Kidney epithelial cell (primary cell): ENCODE measurements around the gene CEP85. TPM values are rescaled to one million over a fixed set of nuclear protein-coding genes. Genes with fewer than 3 reads are reported as not detected.

Experiments used
- DNase-seq: peaks from one replicate; pipeline ENCODE4 v3.0.0-alpha.2; 2010; ENCODE audit warnings: low read depth
- H3K27me3 ChIP-seq: 2 replicates; pipeline ENCODE4 v1.6.0; 2011; ENCODE audit warnings: low read length; ENCODE audit not compliant: control insufficient read depth, insufficient read depth
- H3K36me3 ChIP-seq: 2 replicates; pipeline ENCODE4 v1.5.1; 2011; ENCODE audit warnings: low read length; ENCODE audit not compliant: control insufficient read depth, insufficient read depth
- H3K4me3 ChIP-seq: 2 replicates; pipeline ENCODE4 v1.5.1; 2011; ENCODE audit warnings: low read depth, mild to moderate bottlenecking, control low read depth, low read length
- total RNA-seq: library from RNA; depleted of rRNA; stranded (reverse); fragments of >200 nt; gene quantifications from 2 replicates; pipeline ENCODE4 v1.2.3, GENCODE V29; 2015
- TF ChIP-seq, protein P1 (sequence below): IDR thresholded peaks from 2 replicates; pipeline ENCODE4 v1.5.1; 2011; ENCODE audit warnings: mild to moderate bottlenecking, moderate library complexity, low read length, control low read depth, inconsistent platforms; ENCODE audit not compliant: insufficient read depth, poor library complexity, severe bottlenecking

The CEP85 gene
- total RNA-seq, 1 donor from 2014 or later: 7.5 TPM

DNA sequence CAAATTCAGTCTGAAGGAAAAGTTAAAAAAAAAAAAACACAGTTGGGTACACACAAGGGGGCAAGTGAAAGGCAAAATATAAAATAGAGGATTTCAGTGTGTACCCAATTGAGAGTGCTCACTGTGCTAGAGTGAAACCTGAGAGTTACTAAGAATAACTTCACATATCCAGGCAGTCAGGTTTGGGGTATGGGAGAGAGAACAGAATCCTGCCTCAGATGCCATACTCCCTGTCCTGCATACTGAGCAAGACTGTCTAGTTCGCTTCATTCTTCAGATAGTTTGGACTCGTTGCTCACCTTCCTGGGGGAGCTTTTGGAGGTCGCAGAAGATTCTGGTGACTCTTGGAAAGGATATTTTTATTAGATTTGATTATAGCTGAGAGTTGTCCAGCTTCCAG, 20.4 kb downstream of the CEP85 start:
- DNase-seq: no peak
- Histone ChIP-seq H3K27me3 (no peaks in the 10 kb centered on the region), H3K4me3 (no peak overlapping the region), H3K36me3 (no peaks in the 10 kb centered on the region)
- TF ChIP-seq, protein P1, sequence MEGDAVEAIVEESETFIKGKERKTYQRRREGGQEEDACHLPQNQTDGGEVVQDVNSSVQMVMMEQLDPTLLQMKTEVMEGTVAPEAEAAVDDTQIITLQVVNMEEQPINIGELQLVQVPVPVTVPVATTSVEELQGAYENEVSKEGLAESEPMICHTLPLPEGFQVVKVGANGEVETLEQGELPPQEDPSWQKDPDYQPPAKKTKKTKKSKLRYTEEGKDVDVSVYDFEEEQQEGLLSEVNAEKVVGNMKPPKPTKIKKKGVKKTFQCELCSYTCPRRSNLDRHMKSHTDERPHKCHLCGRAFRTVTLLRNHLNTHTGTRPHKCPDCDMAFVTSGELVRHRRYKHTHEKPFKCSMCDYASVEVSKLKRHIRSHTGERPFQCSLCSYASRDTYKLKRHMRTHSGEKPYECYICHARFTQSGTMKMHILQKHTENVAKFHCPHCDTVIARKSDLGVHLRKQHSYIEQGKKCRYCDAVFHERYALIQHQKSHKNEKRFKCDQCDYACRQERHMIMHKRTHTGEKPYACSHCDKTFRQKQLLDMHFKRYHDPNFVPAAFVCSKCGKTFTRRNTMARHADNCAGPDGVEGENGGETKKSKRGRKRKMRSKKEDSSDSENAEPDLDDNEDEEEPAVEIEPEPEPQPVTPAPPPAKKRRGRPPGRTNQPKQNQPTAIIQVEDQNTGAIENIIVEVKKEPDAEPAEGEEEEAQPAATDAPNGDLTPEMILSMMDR: no peak

DNA sequence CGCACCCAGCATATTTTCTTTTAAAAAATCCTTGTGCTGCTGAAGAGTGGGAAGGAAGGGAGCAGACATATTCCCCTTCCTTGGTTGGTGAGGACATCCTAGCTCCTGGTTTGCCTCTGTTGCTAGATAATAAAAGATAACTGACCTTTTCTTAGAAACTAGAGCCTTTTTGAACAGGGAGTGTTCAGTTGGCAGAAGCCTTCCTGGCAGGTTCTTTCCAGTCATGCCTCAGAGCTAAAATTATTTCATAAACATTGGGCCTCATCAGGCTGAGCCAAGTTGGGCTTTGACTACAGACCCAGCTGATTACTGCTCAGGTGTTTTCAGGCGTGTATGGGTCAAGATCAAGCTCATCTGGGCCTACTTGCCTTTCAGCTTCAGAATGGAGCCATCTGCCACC, 23.2 kb downstream of the CEP85 start:
- Histone ChIP-seq H3K4me3 (no peak overlapping the region), H3K36me3 (no peaks in the 10 kb centered on the region)
- DNase-seq: no peak

DNA sequence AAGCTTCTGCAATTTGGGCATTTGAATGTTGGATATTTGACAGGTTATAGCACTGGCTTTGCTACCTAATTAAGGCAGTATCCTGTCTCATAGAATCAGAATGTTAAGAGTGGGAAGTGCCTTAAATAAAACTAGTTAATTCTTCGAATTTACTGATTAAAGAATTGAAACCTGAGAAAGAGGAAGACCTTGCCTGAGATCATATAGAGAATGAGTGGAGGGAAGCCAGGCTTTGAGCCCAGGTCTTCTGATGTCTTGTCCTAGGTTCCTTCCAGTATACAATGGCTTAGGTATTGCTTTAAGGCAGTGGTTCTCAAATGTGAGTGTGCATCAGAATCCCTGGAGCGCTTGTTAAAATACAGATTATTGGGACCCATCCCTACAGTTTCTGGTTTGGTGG, 25.0 kb downstream of the CEP85 start:
- TF ChIP-seq, protein P1: no peak
- DNase-seq: no peak
- Histone ChIP-seq H3K4me3 (no peak overlapping the region), H3K27me3 (no peaks in the 10 kb centered on the region), H3K36me3 (no peaks in the 10 kb centered on the region)

More for the DNA sequence above, 23.2 kb downstream of the CEP85 start:
- TF ChIP-seq, protein P1: no peak
- H3K27me3 ChIP-seq: no peaks in the 10 kb centered on the region

DNA sequence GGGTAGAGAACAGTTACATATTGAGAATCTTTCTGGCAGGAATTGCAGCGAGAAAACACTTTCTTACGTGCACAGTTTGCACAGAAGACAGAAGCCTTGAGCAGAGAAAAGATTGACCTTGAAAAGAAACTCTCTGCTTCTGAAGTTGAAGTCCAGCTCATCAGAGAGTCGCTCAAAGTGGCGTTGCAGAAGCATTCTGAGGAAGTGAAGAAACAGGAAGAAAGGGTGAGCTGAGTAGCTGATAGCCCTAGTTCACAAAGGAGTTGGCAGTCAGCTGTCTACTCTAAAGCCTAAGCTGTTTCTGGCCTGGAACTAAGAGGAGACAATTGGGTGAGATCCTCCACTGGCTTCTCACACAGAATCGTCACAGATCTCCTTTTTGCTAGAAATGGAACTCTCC, 25.6 kb downstream of the CEP85 start:
- Histone ChIP-seq H3K4me3 (no peak overlapping the region), H3K27me3 (no peaks in the 10 kb centered on the region), H3K36me3 (no peaks in the 10 kb centered on the region)
- DNase-seq: no peak
- TF ChIP-seq, protein P1: no peak

DNA sequence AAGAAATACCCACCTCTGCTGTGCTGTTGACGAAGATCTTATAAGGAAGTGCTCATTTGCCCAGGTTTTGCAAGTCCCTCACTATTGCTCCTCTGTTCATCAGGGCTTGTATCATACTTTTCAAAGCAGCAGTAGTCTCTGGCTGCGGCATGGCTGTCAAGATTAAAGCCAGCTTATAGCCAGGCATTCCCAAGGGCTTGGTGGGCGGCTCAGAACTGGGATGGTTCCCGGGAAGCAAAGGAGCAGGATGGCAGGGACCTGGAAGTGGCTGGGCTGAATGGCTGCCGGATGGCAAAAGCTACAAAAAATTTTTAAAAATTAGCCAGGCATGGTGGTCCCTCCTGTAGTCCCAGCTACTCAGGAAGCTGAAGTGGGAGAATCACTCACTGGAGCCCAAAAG, 29.2 kb downstream of the CEP85 start:
- no peaks in the 10 kb centered on the region for H3K36me3 ChIP-seq
- H3K27me3 ChIP-seq: no peaks in the 10 kb centered on the region
- no peak for DNase-seq
- H3K4me3 ChIP-seq: no peak overlapping the region
- TF ChIP-seq, protein P1: no peak

DNA sequence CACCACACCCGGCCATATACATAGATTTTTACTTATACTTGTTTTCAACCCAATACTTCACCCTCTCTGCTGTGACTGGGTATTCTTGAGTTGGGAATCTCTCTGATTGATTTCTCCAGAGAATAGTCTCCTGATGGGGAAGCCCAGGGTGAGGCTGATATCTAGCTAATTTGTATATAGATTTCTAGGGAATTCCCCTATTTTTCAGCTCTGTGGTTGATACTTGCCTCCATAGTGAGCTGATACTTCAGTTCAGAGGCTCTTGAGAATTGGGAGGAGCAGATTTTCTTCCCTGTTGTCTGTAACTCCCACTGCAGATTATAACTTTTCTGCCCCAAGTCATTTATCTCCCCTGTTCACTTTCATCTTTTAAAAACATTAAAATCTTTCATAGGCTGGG, 31.4 kb downstream of the CEP85 start:
- Histone ChIP-seq H3K4me3 (no peak overlapping the region), H3K36me3 (no peaks in the 10 kb centered on the region), H3K27me3 (no peaks in the 10 kb centered on the region)
- DNase-seq: no peak
- TF ChIP-seq, protein P1: no peak
